H1 (cell line): ENCODE measurements around the gene SMOC2. TPM values are rescaled to one million over a fixed set of nuclear protein-coding genes. Genes with fewer than 3 reads are reported as not detected.

Experiments used
- CTCF ChIP-seq, 3 experiments: IDR thresholded peaks; 1 replicate in 2 of 3; 2 replicates in 1 of 3; pipeline versions ENCODE4 v1.5.1 to v1.6.1; 2011; ENCODE audit warnings: low read length in 3 of 3, mild to moderate bottlenecking in 3 of 3, inconsistent platforms in 2 of 3, low read depth in 1 of 3, moderate library complexity in 1 of 3; ENCODE audit not compliant: insufficient read depth in 1 of 3; ENCODE audit errors: control extremely low read depth in 1 of 3
- polyA plus RNA-seq, 7 experiments: library from polyadenylated mRNA; depleted of rRNA in 3 of 7; stranded (reverse) in 5 of 7; unstranded in 2 of 7; fragments of >200 nt in 5 of 7; fragments of 200-250 nt in 2 of 7; gene quantifications; 1 replicate in 5 of 7; 2 replicates in 1 of 7; 4 replicates in 1 of 7; pipeline versions ENCODE4 v1.2.1 to v1.2.3, GENCODE V29; 2011 to 2013; ENCODE audit warnings: missing spikeins in 2 of 7, mixed read lengths in 2 of 7
- total RNA-seq: library from RNA; stranded (reverse); fragmentation: NEBNext Ultra II Directional; extraction: Animal tissue kit (Norgen Biotek cat#: 25700); gene quantifications from 2 replicates; pipeline ENCODE4 v1.2.1, GENCODE V29; 2021

Gene SMOC2
- total and polyA plus RNA-seq, 2 of the 8 experiments (the other 6 are each of a cell fraction or from before 2014, with no cell fraction given) = 7.7 to 8.5 TPM

DNA sequence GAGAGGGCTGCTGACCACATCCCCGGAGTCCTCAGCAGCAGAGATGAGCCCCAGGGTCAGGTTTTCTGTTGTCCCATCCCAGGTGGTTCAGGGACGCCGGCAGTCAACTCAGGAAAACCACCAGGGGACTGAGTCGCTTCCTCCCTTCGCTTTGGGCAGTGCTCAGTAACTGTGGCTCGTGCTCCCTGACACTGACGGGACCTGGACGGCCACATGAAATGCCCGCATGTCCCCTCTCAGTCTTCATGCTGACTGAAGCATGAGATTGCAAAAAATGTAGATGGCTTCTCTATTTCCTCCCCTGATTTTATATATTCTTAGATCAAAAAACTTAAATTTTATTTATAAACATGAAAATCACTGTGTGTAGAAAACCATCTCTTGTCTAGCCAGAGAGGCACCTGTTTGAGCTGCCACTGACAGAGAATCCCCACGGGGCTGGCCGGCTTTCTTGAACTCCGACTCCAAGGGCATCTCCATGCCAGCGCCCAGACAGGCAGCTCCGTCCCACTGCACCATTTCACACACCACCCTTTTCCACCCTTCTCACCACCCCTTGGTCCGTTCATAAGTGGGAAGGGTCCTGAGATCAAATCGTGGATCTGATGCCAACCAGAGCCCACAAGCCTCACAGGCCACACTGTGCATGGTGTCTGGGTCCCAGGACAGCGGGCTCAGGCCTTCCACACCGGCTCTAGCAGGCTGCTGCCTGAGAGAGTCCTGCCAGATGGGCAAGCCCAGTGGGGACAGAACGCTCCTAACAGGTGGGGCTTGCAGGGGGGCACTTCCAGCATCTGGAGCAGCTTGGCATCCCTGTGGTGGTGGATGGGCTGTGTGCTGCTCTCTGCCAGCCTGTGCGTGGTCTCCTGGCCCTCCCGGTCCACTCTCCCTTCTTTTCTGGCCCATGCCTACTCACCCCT is 98.2 kb downstream of the SMOC2 start (continued):
- no peak for TF ChIP-seq CTCF (IDR thresholded peaks at IDR 0.05; ENCODE audit: control extremely low read depth in 1 of 3, insufficient read depth in 1 of 3, low read depth in 1 of 3, low read length in 3 of 3)
- TF ChIP-seq, all 59 proteins: peak for 0
